RPMI7951 (cell line): ENCODE results near the gene SPECC1L. TPM values are rescaled to one million over a fixed set of nuclear protein-coding genes. Genes with fewer than 3 reads are reported as not detected.
"Not testable (repeated sequence)": the region's sequence is repeated elsewhere in the genome, so short reads cannot be mapped to it uniquely, and the experiment has no call there.

Experiments
- DNase-seq: peaks from one replicate; pipeline ENCODE4 v3.0.0-alpha.2; 2012; ENCODE audit warnings: low read depth
- total RNA-seq: library from RNA; depleted of rRNA; stranded (reverse); fragments of >200 nt; shearing (Covaris generic); gene quantifications from 2 replicates; pipeline ENCODE4 v1.2.3, GENCODE V29; 2014; rRNA removed

The SPECC1L gene
- 12.6 and 14.0 TPM in 2 replicates for total RNA-seq

GRCh38 chr22:24270556-24271385 is at the start of gene SPECC1L:
SPECC1L (plus strand) TSS chr22:24270831; CDS start chr22:24302232, 31,401 bp downstream.
- peak; percentile 84 for DNase-seq

- no peak for DNase-seq
Measured at GRCh38 chr22:24224468-24224867, 46.2 kb upstream of the SPECC1L start.

- DNase-seq: no peak
Measured at GRCh38 chr22:24225044-24225601, 45.5 kb upstream of the SPECC1L start.

GRCh38 chr22:24225951-24226350 is 44.7 kb upstream of the SPECC1L start:
- DNase-seq: no peak

GRCh38 chr22:24230911-24231656 is 39.5 kb upstream of the SPECC1L start:
- no peak for DNase-seq

- DNase-seq: no peak
Measured at GRCh38 chr22:24231706-24232105, 38.9 kb upstream of the SPECC1L start.

GRCh38 chr22:24232124-24232523 is 38.5 kb upstream of the SPECC1L start:
- DNase-seq: no peak

- DNase-seq: no peak
Measured at GRCh38 chr22:24232725-24233124, 37.9 kb upstream of the SPECC1L start.

- DNase-seq: no peak
Measured at GRCh38 chr22:24233235-24233634, 37.4 kb upstream of the SPECC1L start.

GRCh38 chr22:24233816-24234215 is 36.8 kb upstream of the SPECC1L start:
- no peak for DNase-seq

- no peak for DNase-seq
Measured at GRCh38 chr22:24235315-24235714, 35.3 kb upstream of the SPECC1L start.

- DNase-seq: no peak
Measured at GRCh38 chr22:24236656-24237055, 34.0 kb upstream of the SPECC1L start.

- not testable (repeated sequence) for DNase-seq
Measured at GRCh38 chr22:24238101-24238694, 32.4 kb upstream of the SPECC1L start.

GRCh38 chr22:24240381-24240780 is 30.2 kb upstream of the SPECC1L start:
- no peak for DNase-seq

- not testable (repeated sequence) for DNase-seq
Measured at GRCh38 chr22:24240985-24241692, 29.5 kb upstream of the SPECC1L start.

GRCh38 chr22:24243417-24243816 is 27.2 kb upstream of the SPECC1L start:
- not testable (repeated sequence) for DNase-seq

- DNase-seq: no peak
Measured at GRCh38 chr22:24244144-24244787, 26.4 kb upstream of the SPECC1L start.

GRCh38 chr22:24245030-24245431 is 25.6 kb upstream of the SPECC1L start, which contains the start of gene GGT5:
GGT5 (minus strand) TSS chr22:24245082; CDS start chr22:24244725, 357 bp downstream.
- not testable (repeated sequence) for DNase-seq

GRCh38 chr22:24245584-24246561 is 24.8 kb upstream of the SPECC1L start:
- DNase-seq: not testable (repeated sequence)
